ENCODE results near the gene DCBLD1.

The DCBLD1 gene

GRCh38 chr6:117503211-117503610 lies 20.7 kb downstream of the DCBLD1 start:
- no peak for DNase-seq (ENCODE audit: low spot score)
- in situ Hi-C loops (cut with MboI; ENCODE audit: low pct_unique_long_range_greater_than_20kb, low sequenced_read_pairs, unreplicated experiment) = no loop called here
- TF ChIP-seq, protein P1, sequence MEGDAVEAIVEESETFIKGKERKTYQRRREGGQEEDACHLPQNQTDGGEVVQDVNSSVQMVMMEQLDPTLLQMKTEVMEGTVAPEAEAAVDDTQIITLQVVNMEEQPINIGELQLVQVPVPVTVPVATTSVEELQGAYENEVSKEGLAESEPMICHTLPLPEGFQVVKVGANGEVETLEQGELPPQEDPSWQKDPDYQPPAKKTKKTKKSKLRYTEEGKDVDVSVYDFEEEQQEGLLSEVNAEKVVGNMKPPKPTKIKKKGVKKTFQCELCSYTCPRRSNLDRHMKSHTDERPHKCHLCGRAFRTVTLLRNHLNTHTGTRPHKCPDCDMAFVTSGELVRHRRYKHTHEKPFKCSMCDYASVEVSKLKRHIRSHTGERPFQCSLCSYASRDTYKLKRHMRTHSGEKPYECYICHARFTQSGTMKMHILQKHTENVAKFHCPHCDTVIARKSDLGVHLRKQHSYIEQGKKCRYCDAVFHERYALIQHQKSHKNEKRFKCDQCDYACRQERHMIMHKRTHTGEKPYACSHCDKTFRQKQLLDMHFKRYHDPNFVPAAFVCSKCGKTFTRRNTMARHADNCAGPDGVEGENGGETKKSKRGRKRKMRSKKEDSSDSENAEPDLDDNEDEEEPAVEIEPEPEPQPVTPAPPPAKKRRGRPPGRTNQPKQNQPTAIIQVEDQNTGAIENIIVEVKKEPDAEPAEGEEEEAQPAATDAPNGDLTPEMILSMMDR (IDR thresholded peaks at IDR 0.05; ENCODE audit: extremely low read depth, insufficient read depth, missing control alignments) = no peak

GRCh38 chr6:117504478-117505144 lies 22.1 kb downstream of the DCBLD1 start:
- DNase-seq (ENCODE audit: low spot score) = no peak
- in situ Hi-C loops (cut with MboI; ENCODE audit: low pct_unique_long_range_greater_than_20kb, low sequenced_read_pairs, unreplicated experiment) = no loop called here
- TF ChIP-seq, protein P1 (IDR thresholded peaks at IDR 0.05; ENCODE audit: extremely low read depth, insufficient read depth, missing control alignments) = no peak

GRCh38 chr6:117505311-117505710 lies 22.8 kb downstream of the DCBLD1 start:
- in situ Hi-C loops (cut with MboI; ENCODE audit: low pct_unique_long_range_greater_than_20kb, low sequenced_read_pairs, unreplicated experiment) = no loop called here
- TF ChIP-seq, protein P1 (IDR thresholded peaks at IDR 0.05; ENCODE audit: extremely low read depth, insufficient read depth, missing control alignments) = no peak
- DNase-seq (ENCODE audit: low spot score) = no peak

DNA sequence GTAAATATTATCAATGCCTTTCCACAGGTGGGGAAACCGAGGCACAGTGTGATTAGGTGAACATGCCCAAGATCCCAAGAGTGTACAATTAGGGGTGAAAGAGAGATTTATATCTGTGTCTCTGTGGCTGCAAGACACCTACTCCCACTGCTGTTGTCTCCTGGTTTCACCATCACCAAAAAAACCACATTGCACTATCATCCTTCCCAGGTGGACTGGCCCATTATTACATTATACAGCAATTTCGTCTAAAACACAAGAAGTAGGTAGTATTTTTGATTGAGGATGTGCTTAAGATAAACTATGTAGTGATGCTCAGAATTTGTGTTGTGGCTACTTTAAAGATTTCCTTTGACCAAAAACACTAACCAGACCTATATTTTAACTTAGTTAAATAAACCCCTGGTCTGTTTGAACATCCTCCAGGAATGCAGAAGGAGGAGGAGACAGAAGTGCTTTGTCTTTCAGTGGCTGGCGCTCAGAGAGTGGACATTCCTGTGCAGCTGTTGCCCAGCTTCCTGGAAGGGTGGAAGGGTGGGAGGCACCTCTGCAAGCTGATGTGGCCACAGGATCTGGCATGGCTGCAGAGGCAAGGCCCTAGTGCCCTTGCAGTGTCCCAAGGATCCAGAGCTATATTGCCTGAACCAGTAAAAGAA lies 23.8 kb downstream of the DCBLD1 start:
- in situ Hi-C loops (cut with MboI; ENCODE audit: low pct_unique_long_range_greater_than_20kb, low sequenced_read_pairs, unreplicated experiment) = no loop called here
- TF ChIP-seq, protein P1 (IDR thresholded peaks at IDR 0.05; ENCODE audit: extremely low read depth, insufficient read depth, missing control alignments) = no peak
- DNase-seq (ENCODE audit: low spot score) = no peak

DNA sequence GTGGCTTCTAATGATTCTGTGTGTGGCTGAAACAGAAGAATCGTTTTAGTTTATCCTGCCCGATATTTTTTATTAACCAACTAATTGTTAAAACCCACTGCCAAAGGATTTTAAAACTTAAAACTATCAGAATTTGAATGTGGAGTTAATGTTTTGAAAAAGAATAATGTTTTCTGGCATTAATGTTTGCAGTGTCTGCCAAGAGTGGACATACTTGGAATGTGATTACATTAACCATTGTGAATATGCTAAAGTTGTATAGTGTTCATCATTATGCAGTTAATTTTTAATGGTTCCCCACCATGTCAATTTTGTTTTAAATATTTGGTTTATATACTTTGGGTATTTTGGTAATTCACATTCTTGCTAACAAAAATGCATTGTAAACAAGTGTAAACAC lies 24.4 kb downstream of the DCBLD1 start:
- TF ChIP-seq, protein P1 (IDR thresholded peaks at IDR 0.05; ENCODE audit: extremely low read depth, insufficient read depth, missing control alignments) = no peak

GRCh38 chr6:117508450-117508971 lies 26.0 kb downstream of the DCBLD1 start:
- TF ChIP-seq, protein P1 (IDR thresholded peaks at IDR 0.05; ENCODE audit: extremely low read depth, insufficient read depth, missing control alignments) = no peak
- in situ Hi-C loops (cut with MboI; ENCODE audit: low pct_unique_long_range_greater_than_20kb, low sequenced_read_pairs, unreplicated experiment) = no loop called here
- DNase-seq (ENCODE audit: low spot score) = no peak

More for the DNA sequence above, 24.4 kb downstream of the DCBLD1 start:
- in situ Hi-C loops (cut with MboI; ENCODE audit: low pct_unique_long_range_greater_than_20kb, low sequenced_read_pairs, unreplicated experiment) = no loop called here
- no peak for DNase-seq (ENCODE audit: low spot score)
